Measurements from ENCODE around the gene RAB29.

Gene RAB29

DNA sequence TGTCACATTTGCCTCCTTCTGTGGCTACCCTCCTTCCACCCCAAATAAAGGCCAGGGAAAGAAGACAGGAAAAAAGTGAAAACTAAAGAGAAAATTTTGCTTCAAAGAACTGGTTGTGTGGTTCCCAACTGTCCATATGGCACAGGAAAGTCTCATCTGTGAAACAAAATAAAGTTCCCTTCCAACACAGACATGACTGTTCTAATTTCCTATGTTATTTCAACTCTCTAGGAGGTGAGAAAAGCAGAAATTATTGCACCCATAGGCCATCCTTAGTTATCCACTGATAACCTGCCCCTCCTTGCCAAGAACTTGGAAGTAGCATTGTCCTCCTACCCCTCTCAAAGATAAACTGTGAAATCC is 8.1 kb upstream of the RAB29 start:
- no peaks in the 10 kb centered on the region for H3K9me3 ChIP-seq (ENCODE audit: severe bottlenecking)
- no peak overlapping the region for H3K4me3 ChIP-seq (ENCODE audit: severe bottlenecking)
- no peaks in the 10 kb centered on the region for H3K4me1 ChIP-seq (ENCODE audit: insufficient read depth, poor library complexity, severe bottlenecking)
- no peaks in the 10 kb centered on the region for H3K36me3 ChIP-seq (ENCODE audit: low read depth)
- no peak overlapping the region for H3K27ac ChIP-seq (ENCODE audit: poor library complexity, severe bottlenecking)
- DNase-seq (ENCODE audit: low spot score), result no peak
- no peak for TF ChIP-seq CTCF (IDR thresholded peaks at IDR 0.05; ENCODE audit: poor library complexity, severe bottlenecking)
- no peak for ATAC-seq (ENCODE audit: low read depth)
- no peaks in the 10 kb centered on the region for H3K27me3 ChIP-seq (ENCODE audit: insufficient read depth, poor library complexity, severe bottlenecking)

GRCh38 chr1:205782627-205783432 is 7.5 kb upstream of the RAB29 start:
- H3K36me3 ChIP-seq (ENCODE audit: low read depth), result no peaks in the 10 kb centered on the region
- ATAC-seq (ENCODE audit: low read depth), result no peak
- H3K4me1 ChIP-seq (ENCODE audit: insufficient read depth, poor library complexity, severe bottlenecking), result no peaks in the 10 kb centered on the region
- H3K4me3 ChIP-seq (ENCODE audit: severe bottlenecking), result no peak overlapping the region
- no peak for TF ChIP-seq CTCF (IDR thresholded peaks at IDR 0.05; ENCODE audit: poor library complexity, severe bottlenecking)
- DNase-seq (ENCODE audit: low spot score), result no peak
- no peak overlapping the region for H3K27ac ChIP-seq (ENCODE audit: poor library complexity, severe bottlenecking)
- H3K27me3 ChIP-seq (ENCODE audit: insufficient read depth, poor library complexity, severe bottlenecking), result no peaks in the 10 kb centered on the region
- H3K9me3 ChIP-seq (ENCODE audit: severe bottlenecking), result no peaks in the 10 kb centered on the region

- ATAC-seq (ENCODE audit: low read depth) (no peak), DNase-seq (ENCODE audit: low spot score) (no peak)
- Histone ChIP-seq H3K36me3 (ENCODE audit: low read depth) (no peaks in the 10 kb centered on the region), H3K4me3 (ENCODE audit: severe bottlenecking) (no peak overlapping the region), H3K27me3 (ENCODE audit: insufficient read depth, poor library complexity, severe bottlenecking) (no peaks in the 10 kb centered on the region), H3K9me3 (ENCODE audit: severe bottlenecking) (no peaks in the 10 kb centered on the region), H3K27ac (ENCODE audit: poor library complexity, severe bottlenecking) (no peak overlapping the region), H3K4me1 (ENCODE audit: insufficient read depth, poor library complexity, severe bottlenecking) (peaks cover 8% of the 10 kb centered on the region)
- no peak for TF ChIP-seq CTCF (IDR thresholded peaks at IDR 0.05; ENCODE audit: poor library complexity, severe bottlenecking)
Measured at GRCh38 chr1:205780335-205780734, 5.1 kb upstream of the RAB29 start.

GRCh38 chr1:205777994-205778393 is 2.7 kb upstream of the RAB29 start:
- DNase-seq (ENCODE audit: low spot score) (no peak), ATAC-seq (ENCODE audit: low read depth) (no peak)
- Histone ChIP-seq H3K4me3 (ENCODE audit: severe bottlenecking) (no peak overlapping the region), H3K9me3 (ENCODE audit: severe bottlenecking) (no peaks in the 10 kb centered on the region), H3K4me1 (ENCODE audit: insufficient read depth, poor library complexity, severe bottlenecking) (peaks cover 8% of the 10 kb centered on the region), H3K36me3 (ENCODE audit: low read depth) (no peaks in the 10 kb centered on the region), H3K27ac (ENCODE audit: poor library complexity, severe bottlenecking) (no peak overlapping the region), H3K27me3 (ENCODE audit: insufficient read depth, poor library complexity, severe bottlenecking) (no peaks in the 10 kb centered on the region)
- no peak for TF ChIP-seq CTCF (IDR thresholded peaks at IDR 0.05; ENCODE audit: poor library complexity, severe bottlenecking)

DNA sequence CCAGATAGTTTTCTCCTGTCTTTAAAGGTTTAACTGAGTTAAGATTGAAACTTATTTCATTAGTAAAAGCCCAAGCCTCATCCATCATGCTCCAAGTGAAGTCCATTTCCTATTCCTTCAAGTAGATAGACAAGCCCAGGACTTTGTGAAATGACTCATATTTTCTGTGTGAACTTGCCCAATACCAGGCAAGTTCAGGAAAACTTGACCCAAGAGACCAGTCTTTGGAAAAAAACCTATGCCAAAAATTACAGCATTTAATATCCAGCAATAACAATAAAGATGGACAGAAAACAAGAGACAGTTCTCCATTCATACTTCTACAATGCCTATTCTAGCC is 405 bp upstream of the RAB29 start:
- Histone ChIP-seq H3K36me3 (ENCODE audit: low read depth) (no peaks in the 10 kb centered on the region; the same call in 1 of the 2 replicates), H3K27ac (ENCODE audit: poor library complexity, severe bottlenecking) (peak overlapping the region; percentile 34)
- ATAC-seq (ENCODE audit: low read depth), result peak; percentile 65

More for the DNA sequence above, 405 bp upstream of the RAB29 start:
- H3K27me3 ChIP-seq (ENCODE audit: insufficient read depth, poor library complexity, severe bottlenecking), result no peaks in the 10 kb centered on the region
- no peak for TF ChIP-seq CTCF (IDR thresholded peaks at IDR 0.05; ENCODE audit: poor library complexity, severe bottlenecking)
- no peak for DNase-seq (ENCODE audit: low spot score)
- no peaks in the 10 kb centered on the region for H3K9me3 ChIP-seq (ENCODE audit: severe bottlenecking)
- peaks cover 8% of the 10 kb centered on the region for H3K4me1 ChIP-seq (ENCODE audit: insufficient read depth, poor library complexity, severe bottlenecking)
- peak overlapping the region; percentile 54 for H3K4me3 ChIP-seq (ENCODE audit: severe bottlenecking)

Data from RWPE2 (cell line).